SU-DHL-6 (cell line): Measurements from ENCODE around the gene FKBP15.

Source experiments
- EZH2phosphoT487 ChIP-seq: fragments of 200-600 bp; sonication (generic), shearing (Covaris generic); conservative IDR thresholded peaks from 2 replicates; pipeline ENCODE4 v1.6.1; 2018; ENCODE audit warnings: mild to moderate bottlenecking, antibody characterized with exemption, low read length, moderate library complexity, mixed read lengths
- TF ChIP-seq, protein P1 (sequence below): fragments of 200-600 bp; sonication (generic); IDR thresholded peaks from one replicate; pipeline ENCODE4 v1.5.1; 2017; ENCODE audit warnings: antibody characterized with exemption, mild to moderate bottlenecking, low read length, moderate library complexity; ENCODE audit not compliant: insufficient read depth, poor library complexity, severe bottlenecking

- TF ChIP-seq EZH2phosphoT487: no peak
- TF ChIP-seq, protein P1, sequence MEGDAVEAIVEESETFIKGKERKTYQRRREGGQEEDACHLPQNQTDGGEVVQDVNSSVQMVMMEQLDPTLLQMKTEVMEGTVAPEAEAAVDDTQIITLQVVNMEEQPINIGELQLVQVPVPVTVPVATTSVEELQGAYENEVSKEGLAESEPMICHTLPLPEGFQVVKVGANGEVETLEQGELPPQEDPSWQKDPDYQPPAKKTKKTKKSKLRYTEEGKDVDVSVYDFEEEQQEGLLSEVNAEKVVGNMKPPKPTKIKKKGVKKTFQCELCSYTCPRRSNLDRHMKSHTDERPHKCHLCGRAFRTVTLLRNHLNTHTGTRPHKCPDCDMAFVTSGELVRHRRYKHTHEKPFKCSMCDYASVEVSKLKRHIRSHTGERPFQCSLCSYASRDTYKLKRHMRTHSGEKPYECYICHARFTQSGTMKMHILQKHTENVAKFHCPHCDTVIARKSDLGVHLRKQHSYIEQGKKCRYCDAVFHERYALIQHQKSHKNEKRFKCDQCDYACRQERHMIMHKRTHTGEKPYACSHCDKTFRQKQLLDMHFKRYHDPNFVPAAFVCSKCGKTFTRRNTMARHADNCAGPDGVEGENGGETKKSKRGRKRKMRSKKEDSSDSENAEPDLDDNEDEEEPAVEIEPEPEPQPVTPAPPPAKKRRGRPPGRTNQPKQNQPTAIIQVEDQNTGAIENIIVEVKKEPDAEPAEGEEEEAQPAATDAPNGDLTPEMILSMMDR: no peak
Measured at GRCh38 chr9:113138760-113139159, 82.3 kb downstream of the FKBP15 start.
